Measurements from ENCODE around the gene HS3ST3B1.

The HS3ST3B1 gene

DNA sequence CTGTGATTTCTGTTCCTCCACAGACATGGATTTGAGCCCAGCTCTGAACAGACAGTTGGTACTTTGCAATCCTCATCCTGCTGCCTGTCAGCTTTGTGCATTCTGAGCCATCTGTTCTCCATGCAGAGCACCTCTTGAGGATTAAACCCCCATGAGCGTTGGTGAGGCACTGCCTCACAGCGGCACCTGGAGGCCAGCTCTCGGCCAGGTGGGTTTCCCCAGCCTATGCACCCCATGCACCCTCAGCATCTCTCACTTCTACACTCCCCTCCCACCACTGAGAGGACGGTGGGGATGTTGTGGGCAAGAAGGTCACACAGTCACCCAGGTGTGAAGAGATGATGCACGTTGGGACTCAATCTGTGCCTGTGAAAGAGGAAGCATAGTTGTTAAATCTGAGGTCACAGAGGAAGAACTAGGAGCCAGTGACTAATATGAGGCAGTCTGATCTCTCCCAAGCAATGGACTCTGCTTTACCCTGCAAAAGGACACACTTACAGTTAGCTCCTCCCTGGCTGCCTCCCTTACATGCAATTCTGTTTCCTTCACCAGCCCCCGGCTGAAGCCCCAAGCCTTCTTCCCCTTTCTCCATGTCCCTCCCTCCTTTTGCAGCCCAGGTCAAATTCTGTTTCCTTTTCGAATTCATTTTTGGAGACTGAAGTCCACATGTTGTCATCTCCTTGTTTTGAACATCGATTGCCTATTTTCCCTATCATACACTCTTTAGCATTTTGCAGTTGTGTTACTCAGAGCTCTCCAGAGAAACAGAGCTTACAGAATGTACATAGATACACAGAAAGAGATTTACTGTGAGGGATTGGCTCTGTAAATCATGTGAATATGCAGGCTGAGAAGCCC is 58.5 kb downstream of the HS3ST3B1 start:
- DNase-seq: no peak

DNA sequence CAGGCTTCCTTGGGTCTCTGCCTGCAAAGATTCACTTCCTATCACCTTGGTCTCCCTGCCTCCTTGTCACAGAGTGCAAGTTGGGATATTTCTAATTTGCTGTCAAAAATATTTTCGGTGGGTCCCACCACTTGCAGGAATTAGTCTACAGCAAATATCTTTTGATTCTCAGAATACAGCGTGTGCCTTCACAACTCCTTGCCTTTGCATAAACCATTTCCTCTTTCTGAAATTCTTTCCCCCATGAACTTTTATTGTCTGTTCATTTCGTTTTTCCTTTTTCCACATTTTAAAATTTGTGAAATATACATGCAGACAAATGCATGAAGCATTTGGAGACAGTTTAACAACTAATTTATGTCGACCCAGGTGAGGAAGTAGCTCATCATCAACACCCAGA is 60.0 kb downstream of the HS3ST3B1 start:
- DNase-seq: no peak

DNA sequence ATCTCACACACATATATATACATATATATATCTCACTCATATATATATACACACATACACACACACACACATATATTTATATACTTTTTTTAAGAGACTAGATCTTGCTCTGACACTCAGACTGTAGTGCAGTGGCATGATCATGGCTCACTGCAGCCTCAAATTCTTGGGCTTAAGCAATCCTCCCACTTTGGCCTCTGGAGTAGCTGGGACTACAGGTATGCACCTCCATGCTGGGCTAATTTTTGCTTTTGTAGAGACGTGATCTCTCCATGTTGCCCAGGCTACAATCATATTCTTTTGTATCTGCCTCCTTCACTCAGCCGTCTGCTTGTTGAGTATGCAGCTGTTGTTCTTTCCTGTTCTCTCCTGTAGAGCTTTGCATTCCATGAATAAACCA is 60.6 kb downstream of the HS3ST3B1 start:
- no peak for DNase-seq

DNA sequence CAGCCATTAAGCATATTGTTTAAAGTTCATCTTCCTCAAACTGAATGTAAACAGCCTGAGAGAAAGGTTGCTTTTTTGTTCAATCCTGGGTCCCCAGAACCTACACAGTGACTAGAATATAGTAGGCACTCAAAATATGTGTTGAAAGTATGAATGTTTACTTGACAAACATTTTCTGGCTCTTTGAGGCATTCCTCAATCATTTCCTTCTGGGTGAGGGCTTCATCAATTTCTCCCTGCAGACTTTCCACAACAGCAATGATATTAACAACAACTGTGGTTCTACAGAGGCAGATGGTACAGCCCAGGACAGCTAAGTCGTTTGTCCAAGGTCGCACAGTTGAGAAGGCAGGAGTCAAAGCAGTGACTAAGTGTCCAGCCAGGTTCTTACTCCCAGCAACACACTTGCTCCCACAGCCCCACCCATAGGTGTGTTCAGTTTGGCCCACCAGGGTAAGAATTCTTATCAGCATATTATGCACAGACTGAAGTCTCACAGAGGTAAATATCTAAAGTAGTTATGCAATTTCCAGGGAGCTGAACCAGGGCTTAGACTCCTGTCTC is 61.1 kb downstream of the HS3ST3B1 start:
- DNase-seq: no peak

DNA sequence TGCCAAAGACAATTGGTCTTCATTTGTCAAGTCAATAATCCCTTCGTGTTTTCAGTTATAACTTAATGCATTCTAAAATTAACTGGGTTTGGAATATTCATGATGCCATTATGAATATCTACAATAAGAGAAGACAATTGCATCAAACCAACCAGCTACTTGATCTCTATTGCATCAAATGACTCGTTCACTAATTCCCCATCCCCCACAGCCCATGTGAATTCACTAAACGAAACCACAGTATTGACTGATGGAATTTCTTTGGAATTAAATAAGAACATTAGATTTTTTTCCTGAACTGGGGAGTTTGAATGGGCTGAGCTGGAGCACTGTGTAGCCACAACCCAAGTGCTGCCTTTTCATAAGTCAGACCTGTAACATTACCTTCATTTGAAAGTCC is 65.3 kb downstream of the HS3ST3B1 start:
- DNase-seq: no peak

DNA sequence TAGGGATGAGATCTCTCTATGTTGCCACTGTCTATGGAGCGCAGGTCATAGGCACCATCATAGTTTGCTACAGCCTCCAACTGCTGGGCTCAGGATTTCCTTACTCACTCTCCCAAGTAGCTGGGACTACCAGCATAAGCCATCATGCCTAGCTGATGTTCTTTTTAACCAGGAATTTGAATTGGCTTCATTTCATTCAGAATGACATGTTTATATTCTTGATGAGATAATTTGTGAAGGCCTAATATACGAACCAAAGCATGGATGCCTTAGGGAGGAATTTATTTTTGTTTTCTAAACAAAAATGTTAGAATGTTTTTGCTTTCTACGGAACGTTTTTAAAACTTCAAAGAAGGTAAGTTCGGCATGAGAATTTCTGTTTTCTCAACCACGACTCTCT is 71.6 kb downstream of the HS3ST3B1 start:
- no peak for DNase-seq

DNA sequence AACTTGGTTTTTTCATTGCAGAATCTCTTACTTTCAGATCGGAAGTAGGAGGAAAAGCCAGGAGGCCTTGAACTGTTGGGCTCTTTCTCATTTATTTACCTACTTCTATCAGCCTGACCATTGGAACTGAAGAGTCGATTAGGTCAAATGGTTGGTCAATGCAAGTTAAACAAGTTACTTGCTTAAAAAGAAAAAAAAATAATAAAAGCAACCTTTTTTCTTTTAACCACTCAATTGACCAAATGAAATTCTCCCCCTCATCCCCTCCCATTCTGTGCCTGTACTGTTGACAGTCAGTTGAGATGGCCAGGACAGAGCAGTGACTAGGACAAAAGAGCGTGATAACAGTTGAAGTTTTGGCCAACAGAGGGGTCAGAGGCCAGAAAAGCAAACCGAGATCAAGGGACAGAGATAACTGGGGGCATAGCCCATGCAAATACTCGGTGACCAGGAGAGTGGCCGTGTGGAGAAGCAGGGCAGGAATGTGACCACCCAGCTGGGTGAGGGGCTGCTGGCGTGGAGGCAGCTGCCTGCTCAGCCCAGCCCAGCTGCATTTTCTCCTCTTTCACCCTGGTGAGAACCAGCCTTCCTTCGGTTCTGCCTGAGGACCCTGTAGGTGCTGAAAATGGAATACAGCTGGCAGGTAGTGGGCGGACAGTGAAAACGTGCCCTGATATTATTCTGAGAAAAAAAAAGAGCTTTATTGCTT is 72.2 kb downstream of the HS3ST3B1 start:
- DNase-seq: no peak

DNA sequence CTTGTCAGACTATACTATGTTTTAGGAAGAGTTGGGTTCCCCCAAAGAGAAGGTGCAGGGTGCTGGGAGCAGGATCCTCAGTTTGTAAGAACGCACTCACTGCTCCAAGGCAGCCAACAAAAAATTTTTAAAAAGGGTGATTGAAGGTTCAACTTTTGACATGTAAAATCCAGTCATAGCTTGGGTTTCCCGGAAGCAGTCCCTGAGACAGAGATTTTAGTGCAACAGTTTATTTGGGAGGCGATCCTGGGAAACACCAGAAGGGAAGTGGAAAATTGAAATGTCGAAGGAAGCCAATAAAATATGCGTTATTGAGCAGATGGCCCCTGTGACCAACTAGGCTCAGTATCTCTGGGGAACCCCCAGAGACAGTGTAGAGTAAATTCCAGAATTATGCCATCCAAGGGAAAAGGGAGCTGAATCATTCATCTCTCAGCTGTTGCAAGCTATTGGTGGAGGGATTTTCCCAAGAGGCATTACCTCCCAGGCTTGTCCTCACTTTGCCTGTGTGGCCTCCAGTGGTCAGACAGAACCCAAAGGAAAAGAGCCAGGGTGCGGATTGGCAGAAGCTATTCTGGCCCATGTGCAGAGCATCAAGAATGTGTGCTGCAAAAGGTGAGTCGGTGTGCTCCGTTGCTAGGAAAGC is 72.9 kb downstream of the HS3ST3B1 start:
- DNase-seq: no peak

DNA sequence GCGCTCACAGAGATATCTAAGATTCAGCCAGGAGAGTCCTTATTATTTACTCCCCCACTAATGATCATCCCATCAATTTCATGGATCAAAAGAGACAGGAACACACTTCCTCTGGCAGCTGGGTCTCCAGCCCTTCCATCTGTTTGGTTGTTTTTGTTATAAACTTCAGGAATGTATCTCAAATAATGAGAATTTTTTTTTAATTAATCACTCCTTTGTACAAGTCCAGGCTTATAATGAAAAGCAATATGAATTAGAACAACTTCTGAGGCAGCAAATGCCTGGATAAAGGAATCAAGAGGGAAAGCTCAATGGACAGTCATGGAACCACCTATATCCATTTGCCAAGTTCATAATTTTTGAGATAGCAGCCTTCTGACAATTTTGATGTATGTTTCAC is 73.4 kb downstream of the HS3ST3B1 start:
- DNase-seq: no peak

DNA sequence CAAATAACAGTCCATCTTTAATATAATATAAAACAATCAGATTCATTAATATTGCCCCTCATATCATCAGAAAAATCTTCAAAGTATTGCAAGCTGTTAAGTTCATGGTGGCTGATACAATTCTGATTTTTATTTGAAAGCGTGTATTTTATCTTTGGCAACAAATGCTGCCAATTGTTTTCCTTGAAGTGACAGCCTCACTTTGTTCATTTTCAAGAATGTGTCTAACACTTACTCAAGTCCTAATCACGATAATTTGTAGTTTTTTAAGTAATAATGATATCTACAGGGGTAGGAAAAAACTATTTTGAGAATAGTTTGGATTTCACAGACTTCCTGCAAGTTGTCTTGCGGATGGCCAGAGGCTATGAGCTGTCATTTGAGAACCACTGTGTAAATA is 75.8 kb downstream of the HS3ST3B1 start:
- no peak for DNase-seq

DNA sequence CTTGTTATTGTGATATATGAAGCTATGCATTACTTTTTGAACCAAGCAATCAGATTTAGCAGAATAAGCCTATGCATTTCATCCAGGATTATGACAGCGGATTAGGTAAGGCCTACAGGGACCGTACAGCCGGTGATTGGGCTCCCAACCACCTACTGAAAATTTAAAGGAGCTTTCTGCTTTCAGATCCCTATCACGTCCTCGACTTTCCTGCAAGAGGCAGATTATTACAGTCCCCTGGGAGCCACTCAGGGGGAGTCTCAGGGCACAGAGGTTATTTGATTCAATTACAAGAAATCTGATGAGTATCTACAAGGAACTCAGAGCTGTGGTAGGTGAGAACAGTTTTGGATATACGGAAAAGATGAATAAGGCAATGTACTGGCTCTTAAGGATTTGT is 80.7 kb downstream of the HS3ST3B1 start:
- no peak for DNase-seq

DNA sequence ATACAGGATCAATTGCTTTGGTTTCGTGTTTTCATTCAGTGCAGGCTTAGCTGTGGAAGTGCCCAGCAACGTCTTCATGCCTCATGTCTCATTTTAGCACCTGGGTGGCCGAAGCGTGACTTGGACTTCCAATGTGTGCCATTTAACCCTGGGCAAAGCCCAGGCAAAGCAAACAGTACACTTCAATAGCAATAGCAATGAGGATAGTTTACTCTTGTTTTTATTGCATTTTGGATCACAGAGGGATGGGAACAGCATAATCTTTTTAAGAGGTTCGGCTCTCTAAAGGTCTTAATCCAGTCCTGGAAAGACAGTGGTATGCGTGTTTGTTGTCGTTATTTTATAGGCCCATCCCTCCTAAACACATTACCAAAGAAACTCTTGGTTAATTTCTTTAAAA is 86.2 kb downstream of the HS3ST3B1 start:
- no peak for DNase-seq

DNA sequence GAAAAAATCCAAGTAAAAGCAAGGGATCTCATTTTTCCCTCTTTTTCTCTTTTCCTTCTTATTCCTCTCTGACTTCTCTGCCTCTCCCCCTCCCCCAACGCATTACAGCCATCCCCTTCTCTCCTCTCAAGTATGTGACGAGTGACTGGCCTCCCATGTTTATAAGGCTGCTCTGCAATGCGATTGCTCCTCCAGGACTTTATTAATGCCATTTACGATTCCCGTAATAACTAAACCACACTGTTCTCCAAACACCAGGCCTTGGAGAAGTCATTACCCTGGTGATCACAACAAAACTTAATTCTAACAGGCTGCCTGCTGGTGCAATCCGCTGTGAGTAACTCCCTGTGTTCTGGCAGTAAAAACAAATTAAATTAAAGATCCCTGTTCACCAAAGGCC is 88.8 kb downstream of the HS3ST3B1 start:
- no peak for DNase-seq

DNA sequence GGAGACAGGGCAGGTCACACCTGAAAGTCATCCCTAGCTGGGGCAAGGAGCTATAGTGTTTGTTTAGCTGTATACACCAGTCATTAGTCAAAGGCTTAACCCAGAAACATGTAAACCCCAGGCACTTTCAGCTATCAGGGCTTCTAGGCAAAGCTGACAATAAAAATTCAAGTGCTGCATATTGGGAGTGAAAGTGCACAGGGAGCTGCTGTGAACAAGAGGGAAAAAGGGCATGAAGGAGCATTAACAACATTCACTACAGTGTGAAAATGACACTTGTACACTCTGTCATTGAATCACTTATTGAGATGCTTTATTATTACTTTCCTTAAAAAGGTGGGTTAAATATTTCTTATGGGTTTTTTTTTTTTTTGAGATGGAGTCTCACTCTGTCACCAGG is 92.8 kb downstream of the HS3ST3B1 start:
- no peak for DNase-seq

DNA sequence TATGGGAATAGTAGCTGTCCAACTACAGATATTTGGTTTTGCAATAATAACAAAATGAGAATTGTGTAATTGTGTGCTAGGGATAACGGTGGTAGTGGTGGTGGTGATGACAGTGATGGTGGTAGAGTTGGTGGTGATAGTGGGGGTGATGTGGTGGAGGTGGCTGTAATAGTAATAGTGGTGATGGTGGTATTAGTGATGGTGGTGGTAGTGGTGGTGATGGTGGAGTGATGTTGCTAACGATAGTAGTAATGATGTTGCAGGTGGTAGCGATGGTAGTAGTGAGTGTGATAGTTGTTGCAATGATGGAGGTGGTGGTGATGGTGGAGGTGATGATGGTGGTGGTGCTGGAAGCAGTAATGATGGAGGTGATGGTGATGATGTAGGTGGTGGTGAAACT is 94.4 kb downstream of the HS3ST3B1 start:
- DNase-seq: no peak

DNA sequence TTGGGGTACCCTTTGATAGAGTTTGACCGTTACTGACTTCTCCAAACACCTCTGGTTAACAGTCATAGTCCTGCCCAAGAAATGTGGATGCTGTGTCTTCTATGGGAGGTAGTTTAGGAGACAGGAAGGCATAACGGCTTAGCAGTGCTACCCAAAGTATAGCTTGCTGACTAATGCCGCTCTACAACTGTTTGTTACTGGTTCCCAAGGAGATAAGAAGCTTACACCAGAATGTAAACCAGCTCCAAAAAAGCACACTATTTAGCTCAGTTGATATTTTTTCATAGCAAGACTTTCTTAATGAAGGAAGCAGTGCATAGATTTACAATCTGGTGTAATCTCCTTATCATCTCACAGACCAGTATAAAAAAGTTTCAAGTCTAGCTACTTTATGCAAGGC is 95.7 kb downstream of the HS3ST3B1 start:
- no peak for DNase-seq

DNA sequence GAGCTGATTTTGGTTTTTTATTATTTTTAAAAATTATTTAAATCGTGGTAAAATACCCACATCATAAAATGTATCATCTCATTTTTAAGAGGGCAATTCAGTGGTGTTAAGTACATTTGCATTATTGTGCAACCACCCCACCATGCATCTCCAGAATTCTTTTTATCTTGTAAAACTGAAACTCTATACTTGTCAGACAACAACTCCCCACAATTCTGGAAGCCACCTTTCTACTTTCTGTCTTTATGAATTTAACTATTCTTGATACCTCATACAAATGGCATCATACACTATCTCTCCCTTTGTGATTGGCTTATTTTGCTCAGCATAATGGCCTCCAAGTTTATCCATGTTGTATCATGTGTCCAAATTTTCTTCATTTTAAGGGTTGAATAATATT is 97.9 kb downstream of the HS3ST3B1 start:
- no peak for DNase-seq
